Kidney (tissue), 14 donors: ENCODE results near the gene APOA1. TPM values are rescaled to one million over a fixed set of nuclear protein-coding genes. Genes with fewer than 3 reads are reported as not detected.
A peak's percentile ranks its signal among the peaks of the same experiment; 100 is the strongest.
"Not testable (repeated sequence)": the region's sequence is repeated elsewhere in the genome, so short reads cannot be mapped to it uniquely, and the experiment has no call there.

ENCODE experiments used
- DNase-seq, 5 donors: peaks; one replicate each; pipeline ENCODE4 v3.0.0-alpha.2; 2013 to 2020
- FAIRE-seq: peaks from 2 replicates; lab custom pipeline; 2012; peaks lifted over from hg19 to GRCh38; lab: Jason Lieb, UNC
- H3K27ac ChIP-seq, 2 donors: one replicate each; pipeline ENCODE4 v1.7.0; 2013; ENCODE audit warnings: low read depth in 2 of 2, low read length in 2 of 2, inconsistent platforms in 1 of 2
- H3K27me3 ChIP-seq: one replicate; pipeline ENCODE4 v1.7.1; 2013; ENCODE audit warnings: low read length, inconsistent platforms; ENCODE audit not compliant: control insufficient read depth, insufficient read depth
- H3K36me3 ChIP-seq, 3 donors: one replicate each; pipeline versions ENCODE4 v1.7.0 to v1.7.1; 2013; ENCODE audit warnings: low read length in 3 of 3, control low read depth in 1 of 3, inconsistent platforms in 1 of 3; ENCODE audit not compliant: insufficient read depth in 3 of 3, control insufficient read depth in 2 of 3
- H3K4me1 ChIP-seq, 3 donors: one replicate each; pipeline versions ENCODE4 v1.7.0 to v1.7.1; 2013; ENCODE audit warnings: low read length in 3 of 3, inconsistent platforms in 1 of 3, low read depth in 1 of 3; ENCODE audit not compliant: control insufficient read depth in 2 of 3, insufficient read depth in 2 of 3
- H3K4me3 ChIP-seq, 3 donors: one replicate each; pipeline versions ENCODE4 v1.7.0 to v1.8.1; 2013; ENCODE audit warnings: low read length in 3 of 3, control low read depth in 1 of 3, inconsistent platforms in 1 of 3
- H3K9ac ChIP-seq, 3 donors: one replicate each; pipeline versions ENCODE4 v1.7.0 to v1.7.1; 2013; ENCODE audit warnings: low read length in 3 of 3, control low read depth in 1 of 3, inconsistent platforms in 1 of 3
- H3K9me3 ChIP-seq, 3 donors: one replicate each; pipeline versions ENCODE4 v1.7.0 to v1.7.1; 2013; ENCODE audit warnings: low read length in 3 of 3, control low read depth in 1 of 3, inconsistent platforms in 1 of 3; ENCODE audit not compliant: control insufficient read depth in 2 of 3, insufficient read depth in 1 of 3
- CTCF ChIP-seq: IDR thresholded peaks from 3 replicates; pipeline ENCODE4 v1.5.1; 2012; ENCODE audit warnings: mild to moderate bottlenecking, moderate library complexity, borderline replicate concordance; ENCODE audit not compliant: insufficient read depth; ENCODE audit errors: extremely low read depth
- intact Hi-C: fragments of 100-400 bp; cut with DNase I; formaldehyde crosslinking; loops from one replicate; pipeline ENCODE4 v1.11.1; 2022
- polyA plus RNA-seq: library from polyadenylated mRNA; stranded (reverse); fragments of 350-450 nt; fragmentation: Illumina TruSeq; extraction: RNeasy Lipid Tissue Mini Kit (QIAGEN cat#74804); gene quantifications from one replicate; pipeline ENCODE4 v1.2.3, GENCODE V29; 2014; ENCODE audit warnings: low read depth, low replicate concordance; ENCODE audit not compliant: insufficient read depth
- total RNA-seq: library from RNA; stranded (reverse); fragmentation: NEBNext Ultra II Directional; extraction: Animal tissue kit (Norgen Biotek cat#: 25700); gene quantifications from one replicate; pipeline ENCODE4 v1.2.1, GENCODE V29; 2021
- donor health status: control.
- donor health status: control.
- donor health status: control.
- donor health status: control.
- donor health status: control.
- donor health status: DM: yes; HTN: yes; CAD: no.
- donor health status: Normal renal cell carcinoma (clear cell type).

APOA1 gene
- total and polyA plus RNA-seq, 2 donors from 2014 or later, result 2.0 TPM; not detected in 1

- intact Hi-C loops, result no loop called here
- H3K27ac ChIP-seq, result no peak overlapping the region
- H3K27me3 ChIP-seq, result no peaks in the 10 kb centered on the region
- no peak for DNase-seq
- H3K9me3 ChIP-seq, result no peaks in the 10 kb centered on the region
- H3K9ac ChIP-seq, result no peak overlapping the region
- no peak for TF ChIP-seq CTCF
- no peak for FAIRE-seq
- H3K4me3 ChIP-seq, result no peak overlapping the region
- H3K4me1 ChIP-seq, result peaks cover 0 to 8% (median 6%) of the 10 kb centered on the region in 3 donors
- H3K36me3 ChIP-seq, result no peaks in the 10 kb centered on the region
Observed at GRCh38 chr11:116836632-116836991, 810 bp downstream of the APOA1 start.

- FAIRE-seq (no peak), DNase-seq (peak; percentile 93 to 97 (median 95))
- Histone ChIP-seq H3K9me3 (no peaks in the 10 kb centered on the region), H3K27me3 (no peaks in the 10 kb centered on the region), H3K27ac (peak overlapping the region; percentile 36 to 49), H3K36me3 (no peaks in the 10 kb centered on the region), H3K4me1 (peaks cover 0 to 8% (median 6%) of the 10 kb centered on the region in 3 donors), H3K4me3 (peak overlapping the region; percentile 26 to 50 (median 32)), H3K9ac (peak overlapping the region in 1 of 3 donors; percentile 46)
- TF ChIP-seq CTCF, result peak; percentile 67
- intact Hi-C loops, result no loop called here
Observed at GRCh38 chr11:116835791-116836631, 1.4 kb downstream of the APOA1 start.

- Histone ChIP-seq H3K9ac (no peak overlapping the region), H3K27me3 (no peaks in the 10 kb centered on the region), H3K4me3 (peak overlapping the region in 1 of 3 donors; percentile 50), H3K36me3 (no peaks in the 10 kb centered on the region), H3K9me3 (no peaks in the 10 kb centered on the region), H3K27ac (peak overlapping the region; percentile 36 to 49), H3K4me1 (peaks cover 0 to 8% (median 6%) of the 10 kb centered on the region in 3 donors)
- intact Hi-C loops, result no loop called here
- no peak for DNase-seq
- no peak for FAIRE-seq
- no peak for TF ChIP-seq CTCF
Observed at GRCh38 chr11:116835042-116835772, 2.2 kb downstream of the APOA1 start.

- H3K9me3 ChIP-seq, FAIRE-seq, intact Hi-C loops, H3K4me3 ChIP-seq, H3K9ac ChIP-seq, H3K27me3 ChIP-seq, H3K36me3 ChIP-seq, DNase-seq, H3K27ac ChIP-seq, H3K4me1 ChIP-seq: not testable (repeated sequence)
Observed at GRCh38 chr11:116834535-116835041, 2.8 kb downstream of the APOA1 start.
